ENCODE measurements around the gene LY6G5B.

Gene LY6G5B

DNA sequence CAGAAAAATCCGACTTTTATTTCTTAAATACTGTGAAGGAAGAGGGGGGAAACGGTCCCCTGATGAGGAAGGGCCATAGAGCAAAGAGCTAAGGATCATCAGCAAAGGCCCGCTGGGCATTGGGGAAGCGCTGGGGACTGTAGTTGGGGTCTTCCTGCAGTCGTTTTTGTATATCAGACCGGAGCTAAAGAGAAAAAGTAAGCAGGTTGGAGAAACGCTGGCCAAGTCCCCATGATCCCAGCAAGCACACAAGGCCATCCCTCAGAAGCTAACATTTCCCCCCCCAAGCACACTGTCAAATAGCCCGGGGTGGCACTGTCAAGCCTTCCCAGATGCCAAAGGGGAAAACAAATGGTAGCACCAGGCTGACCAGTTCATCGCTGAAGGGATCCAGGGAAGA is 30.7 kb upstream of the LY6G5B start:
- no peak for DNase-seq (ENCODE audit: low read depth)
- no peak overlapping the region for H3K4me3 ChIP-seq (ENCODE audit: low read depth, low read length)

DNA sequence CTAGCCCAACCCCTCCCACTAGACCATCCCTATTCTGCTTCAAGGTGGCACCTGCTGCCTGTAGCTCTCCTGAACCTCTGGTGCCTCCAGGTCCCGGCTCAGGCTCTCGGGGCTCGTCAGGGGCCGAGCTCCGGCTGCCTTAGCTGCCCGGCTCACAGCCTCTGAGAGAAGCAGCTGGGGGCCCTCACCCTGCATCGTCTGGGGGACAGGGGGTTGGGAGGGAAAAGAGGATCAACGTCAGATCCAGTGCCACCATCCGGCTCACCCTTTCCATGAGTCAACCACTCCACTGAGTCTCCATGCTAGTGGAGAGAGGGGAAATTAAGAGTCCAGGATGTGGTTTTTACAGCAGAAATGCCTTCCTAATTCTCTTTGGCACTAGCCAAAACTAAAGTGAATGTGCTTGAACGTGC is 30.3 kb upstream of the LY6G5B start:
- H3K4me3 ChIP-seq (ENCODE audit: low read depth, low read length): no peak overlapping the region
- no peak for DNase-seq (ENCODE audit: low read depth)

DNA sequence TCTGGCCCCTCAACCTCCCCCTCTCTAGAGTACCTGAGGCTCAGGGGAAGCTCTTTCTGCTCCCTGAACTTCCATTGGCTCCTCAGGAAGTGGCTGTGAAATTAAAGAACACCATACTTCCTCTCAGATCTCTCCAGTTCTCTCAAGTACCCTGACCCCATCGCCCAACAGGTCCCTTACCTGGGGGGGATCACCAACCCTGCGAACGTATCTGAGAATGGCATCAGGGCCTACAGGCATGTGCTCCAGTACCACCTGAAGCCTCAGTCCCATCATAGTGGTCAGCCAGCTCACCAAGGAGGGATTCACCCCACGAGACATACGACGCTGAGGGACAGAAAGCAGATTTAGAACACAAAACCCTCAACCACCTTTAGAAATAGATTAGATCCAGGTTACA is 29.2 kb upstream of the LY6G5B start:
- no peak for DNase-seq (ENCODE audit: low read depth)
- H3K4me3 ChIP-seq (ENCODE audit: low read depth, low read length): no peak overlapping the region

DNA sequence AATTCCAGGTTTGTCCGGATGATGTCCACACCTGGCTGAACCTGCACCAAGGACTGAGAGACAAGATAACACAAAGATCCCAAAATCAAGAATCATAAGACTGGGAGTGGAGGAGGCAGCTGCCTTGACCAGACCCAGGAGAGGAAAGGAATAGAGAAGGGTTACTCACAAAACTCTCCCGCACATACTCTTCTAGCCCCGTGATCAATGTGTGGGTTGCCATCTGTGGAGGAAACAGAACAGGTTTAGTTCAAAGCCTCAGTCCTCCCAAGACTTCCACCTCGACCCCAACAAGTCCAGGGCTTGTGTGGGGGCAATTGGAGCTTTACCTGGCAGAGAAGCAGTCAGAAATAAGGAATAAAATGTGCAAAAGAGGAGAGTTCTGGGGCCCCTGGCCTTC is 28.4 kb upstream of the LY6G5B start:
- no peak overlapping the region for H3K4me3 ChIP-seq (ENCODE audit: low read depth, low read length)
- no peak for DNase-seq (ENCODE audit: low read depth)

DNA sequence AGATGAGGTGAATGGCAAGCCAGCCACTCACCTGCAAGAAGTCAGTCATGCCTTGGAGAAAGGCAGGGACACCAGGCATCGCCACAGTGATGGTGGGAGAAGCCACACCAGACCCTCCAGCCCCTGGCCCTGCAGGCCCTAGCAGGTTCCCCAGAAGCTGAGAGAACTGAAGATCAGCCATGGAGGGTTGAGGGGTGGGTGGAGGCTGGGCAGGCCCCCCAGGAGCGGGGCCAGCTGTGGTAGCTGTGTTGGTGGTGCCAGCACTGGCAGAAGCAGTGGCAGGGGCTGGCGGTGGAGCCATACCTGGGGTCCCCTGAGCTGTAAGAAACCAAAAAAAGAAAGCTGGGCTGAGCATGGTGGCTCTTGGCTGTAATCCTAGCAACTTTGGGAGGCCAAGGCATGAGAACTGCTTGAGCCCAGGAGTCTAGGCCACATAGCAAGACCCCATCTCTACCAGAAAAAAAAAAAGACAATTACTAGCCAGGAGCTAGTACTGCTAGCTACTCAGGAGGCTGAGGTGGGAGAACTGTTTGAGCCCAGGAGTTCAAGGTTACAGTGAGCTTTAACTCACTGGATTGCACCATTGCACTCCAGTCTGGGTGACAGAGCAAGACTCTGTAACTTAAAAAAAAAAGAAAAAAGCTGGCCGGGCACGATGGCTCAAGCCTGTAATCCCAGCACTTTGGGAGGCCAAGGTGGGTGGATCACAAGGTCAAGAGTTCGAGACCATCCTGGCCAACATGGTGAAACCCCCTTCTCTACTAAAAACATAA is 26.8 kb upstream of the LY6G5B start:
- no peak for DNase-seq (ENCODE audit: low read depth)
- H3K4me3 ChIP-seq (ENCODE audit: low read depth, low read length): no peak overlapping the region

DNA sequence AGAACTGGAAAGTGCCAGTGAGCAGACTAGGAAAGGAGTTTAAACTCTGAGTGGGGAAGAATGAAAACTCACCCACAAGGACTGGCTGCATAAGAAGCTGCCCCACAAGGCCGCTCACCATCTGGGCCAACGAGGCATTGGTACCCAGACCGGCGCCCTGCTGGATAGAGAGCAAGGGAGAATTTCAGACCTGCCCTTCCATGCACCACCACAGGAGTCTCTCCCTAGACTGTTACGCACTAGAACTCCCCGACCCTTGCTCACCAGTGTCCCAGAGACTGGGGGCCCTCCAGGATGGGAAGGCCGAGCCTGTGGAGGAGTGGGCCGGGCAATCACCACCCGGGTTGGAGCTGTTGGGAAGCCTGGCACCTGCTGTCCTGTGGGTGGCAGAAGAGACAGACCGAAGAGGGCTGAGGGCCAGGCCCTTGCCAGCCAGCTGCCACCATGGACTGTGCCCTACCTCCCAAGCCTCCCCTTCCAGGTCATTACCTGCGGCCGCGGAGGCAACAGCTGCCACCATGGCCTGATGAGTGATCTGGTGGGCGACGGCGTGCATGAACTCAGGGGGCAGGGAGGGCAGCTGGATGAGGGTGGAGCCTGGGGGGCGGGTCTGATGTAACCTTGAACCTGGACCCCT is 25.8 kb upstream of the LY6G5B start:
- no peak for DNase-seq (ENCODE audit: low read depth)
- no peak overlapping the region for H3K4me3 ChIP-seq (ENCODE audit: low read depth, low read length)

DNA sequence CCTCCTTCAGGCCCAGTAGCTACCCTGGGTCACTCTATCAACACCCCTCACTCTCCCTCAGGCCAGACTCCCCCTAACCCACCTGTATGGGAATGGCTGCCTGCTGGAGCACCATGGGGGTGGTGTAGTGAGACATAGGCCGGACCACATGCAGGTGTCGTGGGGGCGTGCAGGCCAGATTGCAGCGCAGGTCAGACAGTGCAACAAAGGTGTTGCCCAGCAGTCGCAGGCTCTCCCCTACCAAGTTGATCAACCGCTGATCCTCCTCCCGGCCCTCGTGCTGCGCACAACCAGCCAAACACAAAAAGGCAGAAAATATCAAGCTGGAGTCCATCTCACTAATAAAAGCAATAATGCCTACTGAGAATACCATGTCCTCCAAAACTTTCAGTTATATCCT is 24.5 kb upstream of the LY6G5B start:
- no peak overlapping the region for H3K4me3 ChIP-seq (ENCODE audit: low read depth, low read length)
- no peak for DNase-seq (ENCODE audit: low read depth)

DNA sequence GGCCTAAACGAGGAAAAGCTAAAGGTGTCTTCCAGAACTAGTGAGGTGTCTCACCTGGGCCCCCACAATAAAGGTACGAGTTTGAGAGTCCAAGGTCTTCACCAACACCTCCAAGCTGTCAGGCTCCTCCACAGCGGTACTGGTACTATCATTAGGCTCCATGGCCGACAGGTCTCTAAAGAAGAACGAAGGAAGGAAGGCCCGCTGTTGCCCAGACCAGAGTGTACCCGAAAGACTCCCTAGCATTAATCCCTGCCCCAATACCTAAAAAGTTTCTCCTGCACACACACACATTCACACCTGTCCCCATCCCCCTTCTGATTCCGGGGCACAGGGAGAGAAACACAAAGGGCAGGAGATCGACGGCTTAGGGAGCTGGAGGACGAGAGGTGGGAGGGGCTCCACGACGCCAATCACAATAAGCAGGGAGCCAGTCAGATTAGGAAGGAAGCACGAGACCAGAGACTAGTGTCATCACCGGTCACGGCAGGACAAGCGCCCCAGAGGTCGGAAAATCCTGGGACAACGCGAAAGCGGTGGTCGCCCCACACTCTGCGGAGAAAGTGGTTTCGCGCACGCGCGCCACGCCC is 18.1 kb upstream of the LY6G5B start:
- H3K4me3 ChIP-seq (ENCODE audit: low read depth, low read length): peak overlapping the region; percentile 76
- DNase-seq (ENCODE audit: low read depth): peak; percentile 37

DNA sequence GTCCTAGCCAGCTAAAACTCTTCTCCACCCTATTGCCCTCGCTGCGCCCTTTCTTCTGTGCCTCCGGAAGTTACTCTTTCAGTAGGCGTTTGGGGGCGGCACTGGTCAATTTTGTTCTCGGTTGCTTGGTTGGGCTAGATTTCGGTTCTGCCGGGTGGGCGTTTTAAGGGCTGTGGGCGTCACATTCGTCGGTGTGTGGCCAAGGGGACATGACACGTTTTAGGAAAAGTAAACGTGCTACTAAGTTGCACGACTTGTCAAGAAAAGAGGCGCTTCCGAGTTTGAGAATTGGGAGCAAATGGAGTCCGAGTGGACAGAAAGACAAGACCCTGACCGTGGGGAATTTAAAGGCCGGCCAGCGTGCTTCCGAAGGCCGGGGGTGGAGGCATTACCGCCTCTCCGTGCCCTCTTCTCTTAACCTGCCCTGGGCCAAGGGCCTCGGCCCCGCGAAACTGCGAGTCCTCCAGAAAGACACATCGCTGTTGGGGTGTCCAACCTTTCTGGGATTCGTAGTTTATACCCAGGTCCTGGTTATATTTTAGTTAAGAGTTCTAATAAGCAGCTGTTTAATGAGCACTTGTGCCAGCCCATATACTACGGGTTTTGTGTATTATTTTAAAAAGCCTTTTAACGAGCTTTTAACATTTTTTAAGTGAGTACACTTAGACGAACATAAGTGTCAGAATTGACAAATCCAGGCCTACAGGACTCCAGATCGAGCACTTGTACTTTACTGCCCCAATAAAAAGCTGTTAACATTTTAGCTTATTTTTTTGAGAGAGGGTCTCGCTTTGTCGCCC is 16.7 kb upstream of the LY6G5B start:
- DNase-seq (ENCODE audit: low read depth): no peak
- H3K4me3 ChIP-seq (ENCODE audit: low read depth, low read length): peak overlapping the region; percentile 76

DNA sequence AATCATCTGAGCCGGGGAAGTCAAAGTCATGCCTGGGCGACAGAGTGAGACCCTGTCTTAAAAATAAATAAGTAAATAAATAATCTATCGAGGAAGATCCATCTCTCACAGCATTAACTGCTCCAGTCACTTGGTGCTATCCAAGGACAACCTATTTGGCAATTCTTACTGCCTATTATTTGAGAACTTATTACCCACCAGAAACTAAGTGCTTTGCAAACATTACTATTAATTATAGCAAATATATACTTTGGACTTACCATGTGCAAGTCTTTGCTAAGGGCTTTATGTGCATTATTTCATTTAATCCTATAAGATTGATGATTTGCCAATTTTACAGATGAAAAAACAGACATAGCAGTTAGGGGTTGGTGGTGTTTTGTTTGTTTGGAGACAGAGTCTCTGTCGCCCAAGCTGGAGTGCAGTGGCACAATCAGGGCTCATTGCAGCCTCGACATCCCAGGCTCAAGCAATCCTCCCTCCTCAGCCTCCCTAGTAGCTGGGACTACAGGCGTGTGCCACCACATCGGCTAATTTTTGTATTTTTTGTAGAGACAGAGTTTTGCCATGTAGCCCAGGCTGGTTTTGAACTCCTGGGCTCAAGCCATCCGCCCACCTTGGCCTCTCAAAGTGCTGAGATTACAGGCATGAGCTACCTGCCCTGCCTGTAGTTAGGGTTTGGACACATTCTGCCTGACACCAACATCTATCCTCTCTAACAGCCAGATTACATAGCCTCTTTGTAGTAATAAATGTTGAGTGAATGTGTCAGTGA is 15.0 kb upstream of the LY6G5B start:
- DNase-seq (ENCODE audit: low read depth): no peak
- no peak overlapping the region for H3K4me3 ChIP-seq (ENCODE audit: low read depth, low read length)

DNA sequence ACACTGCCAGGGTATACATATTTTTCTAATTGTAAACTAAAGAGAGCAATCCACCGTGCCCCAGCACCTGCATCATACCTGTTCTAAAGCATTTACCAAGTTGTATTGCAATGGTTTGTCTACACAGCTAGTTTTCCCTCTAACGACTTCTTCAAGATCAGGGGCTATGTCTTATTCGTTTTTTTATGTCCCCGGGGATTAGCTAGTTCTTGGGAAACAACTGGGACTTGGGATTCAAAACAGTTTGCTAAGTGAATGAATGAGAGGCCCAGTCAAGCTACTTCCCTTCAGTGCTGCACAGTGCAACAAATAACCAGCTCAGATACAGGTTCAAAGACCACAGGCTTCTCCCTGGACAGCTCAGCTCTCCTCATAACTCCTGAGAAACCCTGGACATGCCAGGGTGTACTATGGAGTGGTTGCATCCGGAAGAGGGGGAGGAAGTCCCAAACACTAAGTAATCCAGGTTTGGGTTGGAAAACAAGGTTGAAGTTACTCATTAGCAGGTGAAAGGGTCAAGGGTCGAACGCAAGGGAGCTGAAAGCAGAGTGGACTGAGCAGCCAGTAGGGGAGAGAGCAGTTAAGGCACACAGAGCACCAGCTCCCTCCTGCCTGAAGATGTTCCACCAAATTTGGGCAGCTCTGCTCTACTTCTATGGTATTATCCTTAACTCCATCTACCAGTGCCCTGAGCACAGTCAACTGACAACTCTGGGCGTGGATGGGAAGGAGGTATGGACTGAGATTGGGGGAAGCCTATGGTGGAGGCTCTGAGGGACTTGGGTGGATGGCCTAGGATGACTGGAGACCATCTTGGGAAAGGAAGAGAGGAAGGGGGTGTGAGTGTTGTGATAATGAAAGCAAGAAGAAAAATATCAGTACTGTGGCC is 14.2 kb upstream of the LY6G5B start, which contains the start of gene APOM:
TSS of gene APOM (plus strand) at position 546 of the 889 bp plus-strand sequence. CDS start at position 619, 73 bp downstream.
- DNase-seq (ENCODE audit: low read depth): no peak
- H3K4me3 ChIP-seq (ENCODE audit: low read depth, low read length): no peak within 1 kb of the TSS

DNA sequence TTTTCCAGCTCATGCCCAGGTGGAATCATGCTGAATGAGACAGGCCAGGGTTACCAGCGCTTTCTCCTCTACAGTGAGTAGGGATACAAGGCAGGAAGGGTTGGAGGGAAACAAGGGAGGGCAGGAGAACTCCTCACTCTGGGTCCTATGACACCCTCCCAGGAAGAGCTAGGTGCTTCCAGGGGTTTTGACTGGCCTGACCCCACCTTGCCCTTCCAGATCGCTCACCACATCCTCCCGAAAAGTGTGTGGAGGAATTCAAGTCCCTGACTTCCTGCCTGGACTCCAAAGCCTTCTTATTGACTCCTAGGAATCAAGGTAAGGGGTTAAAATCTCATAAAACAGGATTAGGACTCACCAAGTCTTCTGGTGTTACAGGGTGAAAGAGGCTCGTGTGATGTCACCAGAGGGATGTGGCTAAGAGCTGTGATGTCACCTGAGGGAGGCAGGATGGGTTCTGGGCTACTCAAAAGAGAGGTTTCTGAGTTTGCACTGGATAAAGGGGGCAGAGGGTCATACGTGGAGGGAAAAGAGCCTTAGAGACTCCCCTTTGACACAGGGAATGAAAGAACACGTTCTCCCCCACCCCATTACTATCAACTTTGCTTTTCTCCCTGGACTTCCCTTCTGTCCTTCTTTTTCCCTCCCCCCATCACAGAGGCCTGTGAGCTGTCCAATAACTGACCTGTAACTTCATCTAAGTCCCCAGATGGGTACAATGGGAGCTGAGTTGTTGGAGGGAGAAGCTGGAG is 12.2 kb upstream of the LY6G5B start:
- no peak for DNase-seq (ENCODE audit: low read depth)
- H3K4me3 ChIP-seq (ENCODE audit: low read depth, low read length): no peak overlapping the region

DNA sequence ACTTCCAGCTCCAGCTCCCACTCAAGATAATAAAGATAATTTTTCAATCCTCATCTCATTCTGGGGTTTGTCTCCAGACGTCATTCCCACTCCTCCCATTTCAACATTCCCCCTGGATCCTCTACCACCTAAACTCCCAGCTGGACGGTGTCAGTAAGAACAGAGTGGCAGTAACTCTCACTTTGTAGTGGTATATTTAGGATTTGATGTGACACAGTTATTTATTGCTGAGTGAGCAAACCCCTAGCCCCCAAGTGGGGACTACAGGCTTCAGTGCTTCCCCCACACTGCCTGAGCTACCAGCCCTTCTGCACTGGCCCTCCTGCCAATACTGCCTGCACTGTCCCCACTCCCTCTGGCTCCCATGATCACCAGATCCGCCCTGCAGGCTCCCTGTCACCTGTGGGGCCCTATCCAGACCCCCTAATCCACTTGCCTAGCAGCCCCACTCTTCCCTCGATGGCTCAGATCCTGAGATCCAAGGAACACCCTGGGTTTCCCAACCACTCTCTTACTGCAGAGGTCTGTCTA is 11.6 kb upstream of the LY6G5B start:
- no peak overlapping the region for H3K4me3 ChIP-seq (ENCODE audit: low read depth, low read length)
- no peak for DNase-seq (ENCODE audit: low read depth)

DNA sequence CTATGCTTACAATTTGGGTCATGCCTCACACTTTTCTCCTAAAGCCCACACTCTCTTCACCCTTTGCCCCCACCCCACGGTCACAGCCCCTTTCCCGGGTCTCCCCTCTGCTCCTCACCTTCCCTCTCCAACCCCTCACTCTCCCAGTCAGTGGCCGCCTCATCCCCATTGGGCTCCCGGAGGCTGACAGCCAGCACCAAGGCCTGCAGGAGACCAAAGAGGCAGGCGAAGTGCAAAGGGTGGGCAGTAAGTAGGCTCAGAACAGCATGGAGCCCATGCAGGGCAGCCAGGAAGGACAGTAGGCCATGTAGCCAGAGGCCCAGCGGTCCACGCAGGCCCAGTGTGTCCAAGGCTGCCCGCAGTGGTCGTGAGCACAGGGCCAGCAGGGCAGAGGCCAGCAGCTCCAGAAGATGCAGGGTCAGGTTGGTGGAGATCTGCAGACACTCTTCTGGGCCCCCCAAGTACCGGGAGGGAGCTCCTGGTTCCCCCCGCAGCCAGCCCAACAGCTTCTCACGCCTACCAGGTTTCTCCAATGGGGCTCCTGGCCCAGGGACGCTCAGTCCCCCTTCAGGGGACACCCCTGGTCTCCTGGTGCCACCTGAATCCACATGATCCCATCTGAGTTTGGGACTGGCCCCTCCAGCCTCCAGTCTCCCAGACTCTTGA is 10.7 kb upstream of the LY6G5B start:
- DNase-seq (ENCODE audit: low read depth): no peak

DNA sequence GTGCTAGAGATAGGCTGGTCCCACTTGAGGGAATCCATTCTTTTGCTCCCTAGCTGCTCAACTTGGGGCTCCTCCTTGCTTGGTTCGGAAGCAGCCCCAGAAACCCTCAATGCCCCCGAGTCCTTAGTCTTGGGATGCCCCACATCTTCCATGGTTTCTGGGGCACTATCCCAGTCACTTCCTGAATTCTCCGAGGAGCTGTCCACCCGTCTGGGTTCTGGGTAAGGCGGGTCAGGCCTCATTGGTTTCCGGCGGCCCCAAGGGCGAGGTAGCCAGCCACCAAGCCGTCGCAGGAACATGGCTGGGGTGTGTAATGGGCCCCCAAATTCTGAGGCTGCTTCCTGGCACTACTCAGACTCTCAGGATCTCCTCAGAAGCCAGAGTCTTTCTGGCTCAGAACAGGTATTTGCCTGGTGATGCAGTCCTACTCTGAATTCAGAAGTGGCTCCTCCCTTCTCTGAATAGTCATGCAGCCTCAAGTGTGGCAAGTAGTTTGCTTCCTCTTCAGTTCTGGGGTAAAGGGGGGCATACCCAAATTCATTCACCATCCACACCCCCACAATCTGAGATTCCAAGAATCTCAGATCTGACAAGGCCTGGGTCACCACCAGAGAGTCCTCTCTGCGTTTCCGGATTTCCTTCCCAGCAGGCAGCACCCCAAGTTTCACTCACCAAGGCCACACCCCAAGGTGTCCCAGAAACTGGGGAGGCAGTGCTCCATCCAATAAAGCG is 10.0 kb upstream of the LY6G5B start:
- no peak for DNase-seq (ENCODE audit: low read depth)
- H3K4me3 ChIP-seq (ENCODE audit: low read depth, low read length): peak overlapping the region; percentile 90

More for the DNA sequence above, 10.7 kb upstream of the LY6G5B start:
- H3K4me3 ChIP-seq (ENCODE audit: low read depth, low read length): peak overlapping the region; percentile 90
